ENCODE measurements around the gene SEMA4D. TPM values are rescaled to one million over a fixed set of nuclear protein-coding genes. Genes with fewer than 3 reads are reported as not detected.

SEMA4D gene
- total RNA-seq, 1 experiment from 2014 or later, result 48.4 TPM

- Histone ChIP-seq H2AFZ (no peak overlapping the region), H3K27ac (no peak overlapping the region), H3K36me3 (ENCODE audit: low read depth) (peaks cover 27% of the 10 kb centered on the region), H3K9me2 (ENCODE audit: insufficient read depth) (no peaks in the 10 kb centered on the region), H3K27me3 (ENCODE audit: insufficient read depth, low read depth) (no peaks in the 10 kb centered on the region), H3K4me1 (replicated peaks; ENCODE audit: insufficient read depth) (no peaks in the 10 kb centered on the region), H3K4me2 (no peak overlapping the region), H3K79me2 (ENCODE audit: low read depth) (no peaks in the 10 kb centered on the region), H3F3A (ENCODE audit: insufficient read depth, low read depth) (no peaks in the 10 kb centered on the region), H3K4me3 (no peak overlapping the region), H3K9me3 (ENCODE audit: insufficient read depth, low read depth) (no peaks in the 10 kb centered on the region), H4K20me1 (ENCODE audit: insufficient read depth) (no peaks in the 10 kb centered on the region; the same call in 1 of the 2 replicates)
- ChIA-PET CTCF (no interaction called here), POLR2A (ENCODE audit: unreplicated experiment) (interaction anchor here (0.7 kb wide), 1 partner anchor 15 kb away, joined by 4 read pairs; no protein-coding TSS in a partner anchor)
- no peak for DNase-seq
- intact Hi-C loops (cut with micrococcal nuclease; ENCODE audit: unreplicated experiment), result no loop called here
- no TSS peak for BruUV-seq (replicated peaks)
- TF ChIP-seq CTCF (conservative IDR thresholded peaks at IDR 0.05) (no peak), EZH2 (IDR thresholded peaks at IDR 0.05; ENCODE audit: low read depth) (no peak)
Measured at GRCh38 chr9:89340332-89340731, 157.6 kb downstream of the SEMA4D start.

GRCh38 chr9:89339807-89340206 lies 158.1 kb downstream of the SEMA4D start:
- no TSS peak for BruUV-seq (replicated peaks)
- CTCF ChIA-PET, result no interaction called here

GRCh38 chr9:89330513-89330912 lies 167.4 kb downstream of the SEMA4D start:
- H3K27ac ChIP-seq, result no peak overlapping the region
- DNase-seq, result no peak
- H3K27me3 ChIP-seq (ENCODE audit: insufficient read depth, low read depth), result no peaks in the 10 kb centered on the region
- TF ChIP-seq CTCF (conservative IDR thresholded peaks at IDR 0.05) (no peak), EZH2 (IDR thresholded peaks at IDR 0.05; ENCODE audit: low read depth) (no peak)
- no peak overlapping the region for H3K4me2 ChIP-seq
- no peaks in the 10 kb centered on the region for H3F3A ChIP-seq (ENCODE audit: insufficient read depth, low read depth)
- ChIA-PET CTCF (no interaction called here), POLR2A (ENCODE audit: unreplicated experiment) (no interaction called here)
- BruUV-seq (replicated peaks), result no TSS peak
- H3K79me2 ChIP-seq (ENCODE audit: low read depth), result no peaks in the 10 kb centered on the region
- no peak overlapping the region for H3K4me3 ChIP-seq
- peaks cover 43% of the 10 kb centered on the region for H3K36me3 ChIP-seq (ENCODE audit: low read depth)
- H3K9me2 ChIP-seq (ENCODE audit: insufficient read depth), result no peaks in the 10 kb centered on the region
- H4K20me1 ChIP-seq (ENCODE audit: insufficient read depth), result peaks cover 7% of the 10 kb centered on the region; the same call in 1 of the 2 replicates
- H3K4me1 ChIP-seq (replicated peaks; ENCODE audit: insufficient read depth), result no peaks in the 10 kb centered on the region
- H2AFZ ChIP-seq, result no peak overlapping the region
- intact Hi-C loops (cut with micrococcal nuclease; ENCODE audit: unreplicated experiment), result no loop called here
- no peaks in the 10 kb centered on the region for H3K9me3 ChIP-seq (ENCODE audit: insufficient read depth, low read depth)

More at GRCh38 chr9:89339807-89340206, 158.1 kb downstream of the SEMA4D start:
- Histone ChIP-seq H3F3A (ENCODE audit: insufficient read depth, low read depth) (no peaks in the 10 kb centered on the region), H4K20me1 (ENCODE audit: insufficient read depth) (no peaks in the 10 kb centered on the region; the same call in 1 of the 2 replicates), H3K4me3 (no peak overlapping the region), H3K4me2 (no peak overlapping the region), H3K27ac (no peak overlapping the region), H2AFZ (no peak overlapping the region), H3K9me3 (ENCODE audit: insufficient read depth, low read depth) (no peaks in the 10 kb centered on the region), H3K79me2 (ENCODE audit: low read depth) (no peaks in the 10 kb centered on the region), H3K9me2 (ENCODE audit: insufficient read depth) (no peaks in the 10 kb centered on the region), H3K27me3 (ENCODE audit: insufficient read depth, low read depth) (no peaks in the 10 kb centered on the region), H3K36me3 (ENCODE audit: low read depth) (peaks cover 27% of the 10 kb centered on the region), H3K4me1 (replicated peaks; ENCODE audit: insufficient read depth) (no peaks in the 10 kb centered on the region)
- intact Hi-C loops (cut with micrococcal nuclease; ENCODE audit: unreplicated experiment), result no loop called here
- POLR2A ChIA-PET (ENCODE audit: unreplicated experiment), result interaction anchor here (0.7 kb wide), 1 partner anchor 15 kb away, joined by 4 read pairs; no protein-coding TSS in a partner anchor
- no peak for TF ChIP-seq EZH2 (IDR thresholded peaks at IDR 0.05; ENCODE audit: low read depth)
- TF ChIP-seq CTCF (conservative IDR thresholded peaks at IDR 0.05), result no peak
- no peak for DNase-seq

All from PC-9 (cell line).